Measurements from ENCODE around the gene PIP4K2B.

Gene PIP4K2B

DNA sequence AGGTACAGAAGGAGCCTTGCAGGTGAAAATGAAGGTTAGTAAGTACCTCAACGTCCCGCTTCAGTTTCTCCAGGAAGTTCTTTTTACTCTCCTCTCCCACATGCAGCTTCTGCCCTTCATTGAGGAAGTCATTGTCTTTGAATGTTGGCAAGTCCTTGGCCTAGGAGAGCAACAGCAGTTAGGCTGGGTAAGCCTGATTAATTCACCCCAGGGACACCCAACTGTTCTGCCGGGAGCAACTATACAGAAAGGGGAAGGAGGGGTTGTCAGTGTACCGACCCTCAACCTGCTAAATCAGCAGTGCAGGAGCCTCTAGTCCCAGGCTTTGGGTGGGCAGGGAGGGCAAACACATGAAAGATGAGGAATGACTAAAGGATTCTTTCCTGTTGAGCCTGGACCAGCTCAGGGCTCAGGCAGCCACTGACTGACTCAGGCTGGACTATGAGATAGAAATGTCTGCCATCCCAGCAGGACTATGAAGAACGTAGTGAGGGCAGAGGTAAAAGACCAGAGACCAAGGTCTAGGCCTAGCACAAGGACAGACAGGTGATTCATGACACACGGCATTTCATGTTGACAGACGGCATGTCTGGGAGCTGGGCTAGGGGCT is 21.6 kb downstream of the PIP4K2B start:
- no peak for FAIRE-seq

- FAIRE-seq = no peak
These were observed 26.1 kb downstream of the PIP4K2B start for GRCh38 chr17:38773258-38773657.

GRCh38 chr17:38768417-38768816 is 30.9 kb downstream of the PIP4K2B start:
- FAIRE-seq = no peak

DNA sequence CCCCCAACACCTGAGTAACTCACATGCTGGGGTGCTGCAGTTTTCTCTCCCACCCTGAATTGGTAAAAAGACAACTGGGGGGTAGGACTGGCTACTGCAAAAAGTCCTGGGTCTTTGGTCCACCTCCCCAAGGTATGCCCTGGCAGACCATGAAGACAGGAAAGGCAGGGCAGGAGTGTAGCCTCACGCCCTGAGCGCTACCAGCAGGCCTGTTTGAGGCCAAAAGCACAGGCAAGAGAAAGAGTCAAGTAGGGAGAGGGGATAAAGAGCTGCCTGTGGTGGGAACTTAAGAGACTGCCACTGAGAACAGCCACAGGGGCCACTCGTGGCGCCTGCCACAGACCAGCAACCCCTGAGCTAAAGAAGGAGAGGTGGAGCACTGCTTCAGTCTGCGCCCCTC is 33.0 kb downstream of the PIP4K2B start:
- no peak for FAIRE-seq

DNA sequence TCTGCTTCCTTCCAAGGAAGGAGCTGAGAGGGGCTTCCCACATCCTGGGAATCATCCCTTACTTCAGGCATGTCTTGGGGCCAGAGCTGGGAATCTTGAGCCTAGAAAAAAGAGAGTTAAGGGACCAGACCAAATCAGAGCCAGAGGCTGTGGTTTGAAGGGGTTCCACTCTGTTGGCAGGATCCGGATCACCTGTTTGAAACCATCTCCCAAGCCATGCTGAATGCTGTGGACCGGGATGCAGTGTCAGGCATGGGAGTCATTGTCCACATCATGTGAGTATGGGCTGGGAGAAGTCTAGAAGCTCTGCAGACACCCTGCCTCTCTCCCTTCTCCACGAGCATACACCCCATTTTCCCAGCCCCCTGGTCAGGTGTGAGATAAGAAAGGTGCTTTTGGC is 37.1 kb downstream of the PIP4K2B start:
- FAIRE-seq = no peak

DNA sequence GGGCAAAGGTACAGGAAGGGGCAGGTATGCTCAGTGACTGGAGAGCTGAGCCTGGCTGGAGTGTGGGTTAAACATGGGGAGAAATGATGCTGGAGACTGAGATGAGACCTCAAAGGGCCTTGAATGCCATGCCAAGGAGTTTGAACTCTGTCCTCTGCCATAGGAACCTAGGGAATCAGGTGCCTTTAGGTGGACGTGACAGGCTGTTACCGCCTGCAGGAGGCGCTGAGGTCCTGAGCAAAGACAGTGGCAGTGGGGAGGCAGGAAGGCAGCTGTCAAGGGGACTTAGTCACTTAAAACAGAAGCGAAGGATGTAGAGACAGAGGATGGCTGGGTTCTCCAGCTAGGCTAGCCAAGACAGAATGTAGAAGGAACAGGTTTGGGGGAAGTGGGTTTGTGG is 37.7 kb downstream of the PIP4K2B start:
- FAIRE-seq = no peak

- FAIRE-seq = no peak
These were observed 46.3 kb downstream of the PIP4K2B start for GRCh38 chr17:38753071-38753506.

GRCh38 chr17:38752308-38753070 is 46.9 kb downstream of the PIP4K2B start, which contains the start of gene PSMB3:
PSMB3 (plus strand) TSS chr17:38752741; CDS start chr17:38752827, 86 bp downstream.
- FAIRE-seq = no peak

- FAIRE-seq = no peak
These were observed 47.5 kb downstream of the PIP4K2B start for GRCh38 chr17:38751808-38752307.

DNA sequence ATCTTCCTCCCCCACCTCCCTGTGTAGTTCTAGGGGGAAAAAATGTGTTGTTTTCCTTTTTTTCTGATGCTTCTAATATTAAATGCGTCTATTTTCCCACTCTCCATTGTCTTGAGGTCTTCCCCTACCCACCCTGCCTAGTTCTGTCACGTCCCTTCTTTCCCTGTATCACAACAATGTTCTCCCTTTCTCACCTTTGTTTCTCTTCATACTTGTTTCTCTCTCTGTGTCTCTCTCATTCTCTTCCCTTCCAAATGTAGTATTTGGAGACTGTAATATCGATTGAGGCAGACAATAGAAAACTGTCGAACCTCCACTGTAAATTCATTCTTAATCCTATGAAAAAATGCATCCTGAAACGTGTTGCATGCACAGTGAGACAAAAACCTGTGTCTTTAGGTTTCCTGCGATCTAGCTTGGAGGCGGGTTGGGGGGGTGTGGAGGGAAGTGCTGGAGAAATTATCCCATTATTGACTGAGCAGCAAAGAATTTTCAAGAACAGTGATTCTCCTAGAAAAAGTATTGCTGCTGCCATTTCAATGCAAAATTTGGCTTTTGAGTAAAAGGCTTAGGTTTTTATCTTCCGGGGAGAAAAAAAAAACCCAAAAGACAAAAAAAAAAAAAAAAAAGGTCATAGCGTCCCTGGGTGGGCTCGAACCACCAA is 48.1 kb downstream of the PIP4K2B start:
- FAIRE-seq = no peak

GRCh38 chr17:38750312-38751121 is 48.8 kb downstream of the PIP4K2B start:
- no peak for FAIRE-seq

DNA sequence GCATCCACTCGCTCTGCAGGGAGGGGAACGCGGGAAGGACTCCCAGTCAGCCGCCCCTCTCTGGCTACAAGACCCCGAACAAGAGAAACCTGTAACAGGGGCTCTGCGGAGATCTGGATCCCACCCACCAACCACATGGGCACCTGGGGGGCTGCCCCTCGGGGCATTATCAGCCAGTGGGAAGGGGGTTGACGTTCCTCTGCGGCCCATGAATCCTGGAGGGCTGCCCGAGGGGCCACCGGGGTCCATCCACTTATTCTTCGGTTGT is 49.4 kb downstream of the PIP4K2B start:
- no peak for FAIRE-seq

- no peak for FAIRE-seq
These were observed 49.9 kb downstream of the PIP4K2B start for GRCh38 chr17:38749223-38750043.

- FAIRE-seq = no peak
These were observed 50.5 kb downstream of the PIP4K2B start for GRCh38 chr17:38748892-38749222.

- no peak for FAIRE-seq
These were observed 51.0 kb downstream of the PIP4K2B start, which contains the start of gene PCGF2 for GRCh38 chr17:38748149-38748891. PCGF2 (minus strand) TSS chr17:38748336; CDS start chr17:38740402, 7,934 bp downstream.

DNA sequence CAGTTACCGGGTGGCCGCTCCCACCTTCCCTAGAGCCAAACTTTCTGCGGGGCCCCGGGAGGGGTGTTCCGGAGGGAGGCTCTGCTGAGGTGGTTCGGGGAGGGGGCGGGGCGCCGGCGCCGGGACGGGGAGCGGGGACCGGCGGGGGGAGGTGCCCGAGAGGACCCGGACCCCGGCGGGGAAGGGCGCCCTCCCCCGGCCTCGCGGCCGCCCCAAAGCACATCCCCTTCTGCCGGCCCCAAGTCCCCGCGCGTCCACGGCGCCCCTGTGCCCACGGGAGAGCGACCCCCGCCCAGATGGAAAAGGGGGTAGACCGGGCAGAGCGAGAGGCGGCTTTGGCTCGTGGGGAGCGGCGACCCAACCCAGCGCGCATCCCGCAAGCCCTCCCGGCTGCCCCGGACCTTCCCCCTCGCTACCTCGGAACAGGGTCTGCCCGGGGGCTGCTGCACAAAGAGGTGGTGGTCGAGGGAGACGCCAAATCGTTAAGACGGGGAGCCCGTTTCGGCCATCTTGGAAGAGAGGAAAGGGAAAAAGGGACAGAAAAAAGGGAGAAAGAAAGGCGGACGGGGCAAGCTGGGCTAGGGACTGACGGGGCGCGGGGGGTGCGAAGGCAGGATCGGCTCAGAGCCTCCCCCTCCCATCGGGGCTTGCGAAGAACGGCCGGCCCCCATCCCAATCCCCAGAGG is 51.8 kb downstream of the PIP4K2B start:
- FAIRE-seq = no peak

- no peak for FAIRE-seq
These were observed 52.4 kb downstream of the PIP4K2B start for GRCh38 chr17:38746849-38747462.

DNA sequence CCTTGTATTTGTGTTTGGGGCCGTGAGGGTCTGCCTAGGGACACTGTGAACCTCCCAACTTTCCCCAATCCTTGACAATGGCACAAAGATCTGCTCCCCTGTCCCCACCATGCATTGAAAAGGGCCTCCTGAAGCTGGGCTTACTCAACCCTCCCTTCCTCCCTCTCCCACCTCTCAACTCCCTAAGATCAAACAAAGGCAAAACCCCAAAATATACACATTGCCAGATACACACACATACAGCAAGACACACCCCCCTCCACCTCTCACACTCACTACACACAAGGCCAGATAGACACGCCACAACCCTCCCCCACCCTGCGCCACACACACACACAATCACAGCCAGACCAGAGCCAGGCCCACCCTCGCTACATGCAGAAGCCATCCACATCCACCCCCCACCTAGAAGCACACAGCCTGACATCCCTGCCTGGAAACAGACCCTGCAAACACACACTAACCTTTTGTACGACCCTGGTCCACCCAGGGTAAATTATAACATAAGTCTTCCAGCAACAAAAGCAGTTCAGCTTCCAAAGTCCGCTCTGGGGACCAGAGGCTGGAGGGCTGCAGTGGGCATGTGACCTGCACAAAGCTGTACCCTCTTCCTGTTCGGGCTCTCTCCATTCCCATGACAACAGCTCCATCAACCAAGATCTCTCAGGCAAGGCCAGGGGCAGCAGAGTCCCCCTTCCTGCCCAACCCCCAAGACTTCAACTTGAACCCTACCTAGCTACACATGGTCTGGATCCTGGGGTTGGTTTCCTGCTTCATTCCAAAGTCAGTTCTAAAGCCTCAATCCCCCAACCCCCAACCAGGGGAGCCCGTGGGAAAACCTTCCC is 53.1 kb downstream of the PIP4K2B start:
- FAIRE-seq = no peak

GRCh38 chr17:38745545-38745944 is 53.8 kb downstream of the PIP4K2B start:
- no peak for FAIRE-seq
